Mesodermal cell (in vitro differentiated cells): ENCODE results near the gene KCNJ2.

Source experiments
- H3K27ac ChIP-seq: 2 replicates; pipeline ENCODE4 v1.7.0; 2013; ENCODE audit warnings: mild to moderate bottlenecking, low read depth, low read length, moderate library complexity; ENCODE audit not compliant: severe bottlenecking
- H3K36me3 ChIP-seq: 2 replicates; pipeline ENCODE4 v1.7.1; 2013; ENCODE audit warnings: mild to moderate bottlenecking, low read length, moderate library complexity; ENCODE audit not compliant: control insufficient read depth, insufficient read depth
- H3K4me1 ChIP-seq: one replicate; pipeline ENCODE4 v1.7.1; 2013; ENCODE audit warnings: mild to moderate bottlenecking, low read length; ENCODE audit not compliant: insufficient read depth, control insufficient read depth, poor library complexity, severe bottlenecking
- H3K4me3 ChIP-seq: 2 replicates; pipeline ENCODE4 v1.7.0; 2013; ENCODE audit warnings: low read length, control low read depth, mild to moderate bottlenecking; ENCODE audit not compliant: insufficient read depth, poor library complexity, severe bottlenecking; ENCODE audit errors: extremely low read depth
- H3K9me3 ChIP-seq: 2 replicates; pipeline ENCODE4 v1.7.1; 2013; ENCODE audit warnings: mild to moderate bottlenecking, low read length, moderate library complexity; ENCODE audit not compliant: control insufficient read depth
- WGBS, 2 experiments: methylation state at CpG; one replicate each; pipeline ENCODE4 v1.1.5; 2013; ENCODE audit warnings: missing lambda C conversion rate in 2 of 2; ENCODE audit not compliant: insufficient coverage in 2 of 2; 5-methylcytosine and 5-hydroxymethylcytosine counted together

Gene KCNJ2

GRCh38 chr17:70159980-70160379 lies 9.4 kb upstream of the KCNJ2 start:
- no peaks in the 10 kb centered on the region for H3K4me1 ChIP-seq
- WGBS, 2 experiments, result no CpG with 5 or more reads among the region's 2 CpGs
- H3K4me3 ChIP-seq, result no peak overlapping the region
- H3K9me3 ChIP-seq, result no peaks in the 10 kb centered on the region
- H3K27ac ChIP-seq, result no peak overlapping the region
- H3K36me3 ChIP-seq, result no peaks in the 10 kb centered on the region

- Histone ChIP-seq H3K4me3 (no peak overlapping the region), H3K36me3 (no peaks in the 10 kb centered on the region), H3K9me3 (no peaks in the 10 kb centered on the region), H3K27ac (no peak overlapping the region), H3K4me1 (no peaks in the 10 kb centered on the region)
- no CpG with 5 or more reads among the region's 1 CpG for WGBS, 2 experiments
These were observed 7.8 kb upstream of the KCNJ2 start for GRCh38 chr17:70161519-70161918.

GRCh38 chr17:70165383-70165782 lies 3.9 kb upstream of the KCNJ2 start:
- Histone ChIP-seq H3K36me3 (no peaks in the 10 kb centered on the region), H3K27ac (no peak overlapping the region), H3K4me1 (no peaks in the 10 kb centered on the region), H3K9me3 (no peaks in the 10 kb centered on the region), H3K4me3 (no peak overlapping the region)
- WGBS, 2 experiments, result 83 to 100% methylated on average over 1 of the region's 2 CpGs

- no peaks in the 10 kb centered on the region for H3K36me3 ChIP-seq
- 80% methylated on average over 1 of the region's 4 CpGs; no CpG with 5 or more reads in 1 of the 2 experiments for WGBS, 2 experiments
- H3K27ac ChIP-seq, result no peak overlapping the region
- no peaks in the 10 kb centered on the region for H3K4me1 ChIP-seq
- no peak overlapping the region for H3K4me3 ChIP-seq
- no peaks in the 10 kb centered on the region for H3K9me3 ChIP-seq
These were observed 2.7 kb upstream of the KCNJ2 start for GRCh38 chr17:70166615-70167014.

GRCh38 chr17:70168044-70168976 lies 1.0 kb upstream of the KCNJ2 start:
- no peak overlapping the region for H3K27ac ChIP-seq

GRCh38 chr17:70169709-70170597 lies 621 bp downstream of the KCNJ2 start:
- Histone ChIP-seq H3K36me3 (peaks cover 7% of the 10 kb centered on the region), H3K9me3 (no peaks in the 10 kb centered on the region), H3K27ac (no peak overlapping the region), H3K4me1 (peaks cover 10% of the 10 kb centered on the region), H3K4me3 (peak overlapping the region; percentile 69)
- 7 to 9% methylated on average over 17 of the region's 24 CpGs for WGBS, 2 experiments

More at GRCh38 chr17:70168044-70168976, 1.0 kb upstream of the KCNJ2 start:
- no peaks in the 10 kb centered on the region for H3K9me3 ChIP-seq
- no peaks in the 10 kb centered on the region for H3K36me3 ChIP-seq
- 0 to 3% methylated on average over 26 to 29 of the region's 45 CpGs for WGBS, 2 experiments
- H3K4me1 ChIP-seq, result peaks cover 5% of the 10 kb centered on the region
- peak overlapping the region; percentile 69 for H3K4me3 ChIP-seq

- Histone ChIP-seq H3K4me3 (peak overlapping the region; percentile 69), H3K9me3 (no peaks in the 10 kb centered on the region), H3K36me3 (peaks cover 19% of the 10 kb centered on the region), H3K27ac (no peak overlapping the region), H3K4me1 (peaks cover 10% of the 10 kb centered on the region)
- 42 to 51% methylated on average over 2 of the region's 5 CpGs for WGBS, 2 experiments
These were observed 1.8 kb downstream of the KCNJ2 start for GRCh38 chr17:70171159-70171558.

- Histone ChIP-seq H3K4me3 (peak overlapping the region; percentile 69), H3K36me3 (peaks cover 32% of the 10 kb centered on the region), H3K4me1 (peaks cover 10% of the 10 kb centered on the region), H3K9me3 (no peaks in the 10 kb centered on the region), H3K27ac (no peak overlapping the region)
- WGBS, 2 experiments, result no CpG with 5 or more reads among the region's 2 CpGs
These were observed 3.1 kb downstream of the KCNJ2 start for GRCh38 chr17:70172449-70172848.

- Histone ChIP-seq H3K4me3 (no peak overlapping the region), H3K4me1 (peaks cover 10% of the 10 kb centered on the region), H3K9me3 (no peaks in the 10 kb centered on the region), H3K27ac (no peak overlapping the region), H3K36me3 (peaks cover 36% of the 10 kb centered on the region)
- 100% methylated on average over 1 of the region's 2 CpGs; no CpG with 5 or more reads in 1 of the 2 experiments for WGBS, 2 experiments
These were observed 3.6 kb downstream of the KCNJ2 start for GRCh38 chr17:70172923-70173322.

GRCh38 chr17:70173681-70174080 lies 4.3 kb downstream of the KCNJ2 start:
- 81 to 92% methylated on average over 2 to 3 of the region's 4 CpGs for WGBS, 2 experiments
- H3K4me1 ChIP-seq, result peaks cover 10% of the 10 kb centered on the region
- H3K9me3 ChIP-seq, result no peaks in the 10 kb centered on the region
- H3K27ac ChIP-seq, result no peak overlapping the region
- H3K36me3 ChIP-seq, result peaks cover 36% of the 10 kb centered on the region
- no peak overlapping the region for H3K4me3 ChIP-seq
